HFFc6 (cell line): ENCODE data around the gene RAB11A. TPM values are rescaled to one million over a fixed set of nuclear protein-coding genes. Genes with fewer than 3 reads are reported as not detected.

ENCODE experiments used
- DNase-seq: peaks from one replicate; pipeline ENCODE4 v3.0.0-alpha.2; 2018
- H3K27ac Mint-ChIP-seq: 2 replicates; pipeline ENCODE4 v1.8.0; 2020; ENCODE audit warnings: mild to moderate bottlenecking, mixed read lengths
- H3K27me3 Mint-ChIP-seq: 2 replicates; pipeline ENCODE4 v1.8.0; 2021; ENCODE audit warnings: mild to moderate bottlenecking, moderate library complexity, mixed read lengths; ENCODE audit not compliant: insufficient read depth
- H3K36me3 Mint-ChIP-seq: 2 replicates; pipeline ENCODE4 v1.8.0; 2021; ENCODE audit warnings: low read depth, mixed read lengths
- H3K4me1 Mint-ChIP-seq: 2 replicates; pipeline ENCODE4 v1.8.0; 2020; ENCODE audit warnings: low read depth, mixed read lengths
- H3K4me3 Mint-ChIP-seq: 2 replicates; pipeline ENCODE4 v1.8.0; 2020; ENCODE audit warnings: mild to moderate bottlenecking, moderate library complexity, mixed read lengths
- H3K9me3 Mint-ChIP-seq: 2 replicates; pipeline ENCODE4 v1.8.0; 2020; ENCODE audit warnings: mild to moderate bottlenecking, mixed read lengths
- CTCF ChIP-seq: fragments of 200-600 bp; sonication (generic); IDR thresholded peaks from 2 replicates; pipeline ENCODE4 v1.5.0; 2021; ENCODE audit warnings: antibody characterized with exemption, mild to moderate bottlenecking
- total RNA-seq, 6 experiments: library from RNA; stranded (reverse); fragmentation: NEBNext Ultra II Directional; extraction: Animal tissue kit (Norgen Biotek cat#: 25700); gene quantifications; 2 replicates in 1 of 6; 3 replicates in 5 of 6; pipeline ENCODE4 v1.2.3, GENCODE V29; 2021

Gene RAB11A
- total RNA-seq, 6 experiments from 2014 or later: 193 to 236 (median 223) TPM

GRCh38 chr15:65903296-65904073 is 34.2 kb downstream of the RAB11A start:
- peaks cover 2% of the 10 kb centered on the region; the same call in 1 of the 2 replicates for H3K27me3 Mint-ChIP-seq
- peak overlapping the region; percentile 33; the same call in 1 of the 2 replicates for H3K27ac Mint-ChIP-seq
- peaks cover 28% of the 10 kb centered on the region for H3K36me3 Mint-ChIP-seq
- no peak for TF ChIP-seq CTCF
- peak; percentile 27 for DNase-seq
- H3K4me3 Mint-ChIP-seq: no peak overlapping the region
- no peaks in the 10 kb centered on the region for H3K9me3 Mint-ChIP-seq
- H3K4me1 Mint-ChIP-seq: peaks cover 28% of the 10 kb centered on the region

GRCh38 chr15:65904301-65904700 is 35.0 kb downstream of the RAB11A start:
- H3K36me3 Mint-ChIP-seq: peaks cover 22% of the 10 kb centered on the region
- no peak overlapping the region for H3K27ac Mint-ChIP-seq
- no peaks in the 10 kb centered on the region for H3K9me3 Mint-ChIP-seq
- no peak for DNase-seq
- TF ChIP-seq CTCF: no peak
- H3K27me3 Mint-ChIP-seq: peaks cover 2% of the 10 kb centered on the region; the same call in 1 of the 2 replicates
- no peak overlapping the region for H3K4me3 Mint-ChIP-seq
- peaks cover 28% of the 10 kb centered on the region for H3K4me1 Mint-ChIP-seq

GRCh38 chr15:65906396-65906795 is 37.1 kb downstream of the RAB11A start:
- TF ChIP-seq CTCF: no peak
- no peak for DNase-seq
- Mint-ChIP-seq H3K4me3 (no peak overlapping the region), H3K27ac (no peak overlapping the region), H3K9me3 (no peaks in the 10 kb centered on the region), H3K4me1 (peaks cover 28% of the 10 kb centered on the region), H3K27me3 (peaks cover 2% of the 10 kb centered on the region; the same call in 1 of the 2 replicates), H3K36me3 (peaks cover 13% of the 10 kb centered on the region; the same call in 1 of the 2 replicates)

- Mint-ChIP-seq H3K27me3 (peaks cover 2% of the 10 kb centered on the region; the same call in 1 of the 2 replicates), H3K4me3 (no peak overlapping the region), H3K27ac (no peak overlapping the region), H3K9me3 (no peaks in the 10 kb centered on the region), H3K36me3 (peaks cover 6% of the 10 kb centered on the region; the same call in 1 of the 2 replicates), H3K4me1 (peaks cover 15% of the 10 kb centered on the region)
- TF ChIP-seq CTCF: no peak
- DNase-seq: no peak
These were observed 38.4 kb downstream of the RAB11A start for GRCh38 chr15:65907661-65908060.

- no peak for DNase-seq
- no peak overlapping the region; the same call in 1 of the 2 replicates for H3K27ac Mint-ChIP-seq
- H3K4me3 Mint-ChIP-seq: no peak overlapping the region
- H3K27me3 Mint-ChIP-seq: no peaks in the 10 kb centered on the region; the same call in 1 of the 2 replicates
- peaks cover 3% of the 10 kb centered on the region for H3K4me1 Mint-ChIP-seq
- TF ChIP-seq CTCF: no peak
- H3K36me3 Mint-ChIP-seq: peaks cover 2% of the 10 kb centered on the region; the same call in 1 of the 2 replicates
- H3K9me3 Mint-ChIP-seq: no peaks in the 10 kb centered on the region
These were observed 39.6 kb downstream of the RAB11A start for GRCh38 chr15:65908876-65909275.
